Breast epithelium (tissue), 3 donors: Measurements from ENCODE around the gene HEXD.

Experiments used
- POLR2A ChIP-seq: fragments of 450-650 bp; IDR thresholded peaks from one replicate; pipeline ENCODE4 v1.6.1; 2016; ENCODE audit warnings: antibody characterized with exemption, mild to moderate bottlenecking, moderate library complexity
- TF ChIP-seq, protein P1 (sequence below), 3 donors: fragments of 450-650 bp; IDR thresholded peaks; one replicate each; pipeline ENCODE4 v1.5.1; 2016 to 2017; ENCODE audit warnings: antibody characterized with exemption in 3 of 3, mild to moderate bottlenecking in 3 of 3, moderate library complexity in 3 of 3

DNA sequence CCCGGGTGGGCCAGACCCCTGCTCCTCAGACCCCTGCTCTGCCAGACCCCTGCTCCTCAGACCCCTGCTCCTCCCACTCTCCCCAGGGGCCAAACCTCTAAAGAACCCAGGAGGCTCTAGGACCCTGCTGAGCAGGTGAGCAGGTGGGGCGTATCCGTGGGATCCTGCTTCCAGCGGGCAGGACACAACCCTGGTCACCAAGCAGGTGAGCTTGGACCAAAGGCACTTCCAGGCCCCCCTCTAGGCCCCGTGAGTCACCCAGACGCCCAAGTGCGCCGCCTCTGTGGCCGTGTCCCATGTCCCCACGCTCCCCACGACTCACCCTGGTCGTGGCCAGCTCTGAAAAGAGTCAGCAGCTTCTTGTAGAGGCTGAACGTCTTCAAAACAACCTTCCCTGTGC, 27.4 kb downstream of the HEXD start:
- TF ChIP-seq, protein P1, sequence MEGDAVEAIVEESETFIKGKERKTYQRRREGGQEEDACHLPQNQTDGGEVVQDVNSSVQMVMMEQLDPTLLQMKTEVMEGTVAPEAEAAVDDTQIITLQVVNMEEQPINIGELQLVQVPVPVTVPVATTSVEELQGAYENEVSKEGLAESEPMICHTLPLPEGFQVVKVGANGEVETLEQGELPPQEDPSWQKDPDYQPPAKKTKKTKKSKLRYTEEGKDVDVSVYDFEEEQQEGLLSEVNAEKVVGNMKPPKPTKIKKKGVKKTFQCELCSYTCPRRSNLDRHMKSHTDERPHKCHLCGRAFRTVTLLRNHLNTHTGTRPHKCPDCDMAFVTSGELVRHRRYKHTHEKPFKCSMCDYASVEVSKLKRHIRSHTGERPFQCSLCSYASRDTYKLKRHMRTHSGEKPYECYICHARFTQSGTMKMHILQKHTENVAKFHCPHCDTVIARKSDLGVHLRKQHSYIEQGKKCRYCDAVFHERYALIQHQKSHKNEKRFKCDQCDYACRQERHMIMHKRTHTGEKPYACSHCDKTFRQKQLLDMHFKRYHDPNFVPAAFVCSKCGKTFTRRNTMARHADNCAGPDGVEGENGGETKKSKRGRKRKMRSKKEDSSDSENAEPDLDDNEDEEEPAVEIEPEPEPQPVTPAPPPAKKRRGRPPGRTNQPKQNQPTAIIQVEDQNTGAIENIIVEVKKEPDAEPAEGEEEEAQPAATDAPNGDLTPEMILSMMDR (IDR thresholded peaks at IDR 0.05): no peak
- TF ChIP-seq POLR2A: no peak
